Activated B cell treated with CpG ODN at 0.5 μM for 24 hours (primary cell): Measurements from ENCODE around the gene AKIP1. TPM values are rescaled to one million over a fixed set of nuclear protein-coding genes. Genes with fewer than 3 reads are reported as not detected.

Experiments used
- ATAC-seq: fragments of 200-7000 bp; cut with Tn5 transposase; one replicate; pipeline ENCODE4 v1.10.0; 2021; ENCODE audit warnings: low read depth, mild to moderate bottlenecking, moderate library complexity
- CTCF ChIA-PET: fragments of 350-600 bp; sonication (Branson Sonifier 250); formaldehyde crosslinking; loops from one replicate; lab custom pipeline; 2021; ENCODE audit warnings: antibody characterized with exemption; lab: Charles Lee
- POLR2A ChIA-PET: fragments of 350-600 bp; sonication (Branson Sonifier 250); formaldehyde crosslinking; loops from one replicate; lab custom pipeline; 2021; ENCODE audit warnings: antibody characterized with exemption; lab: Charles Lee
- DNase-seq: peaks from one replicate; pipeline ENCODE4 v3.0.0; 2022
- H3K27ac Mint-ChIP-seq: one replicate; pipeline ENCODE4 v1.8.0; 2020; ENCODE audit warnings: mixed read lengths
- H3K27me3 Mint-ChIP-seq: one replicate; pipeline ENCODE4 v1.8.0; 2021; ENCODE audit warnings: mixed read lengths
- H3K36me3 Mint-ChIP-seq: one replicate; pipeline ENCODE4 v1.8.0; 2021; ENCODE audit warnings: low read depth, mixed read lengths
- H3K4me1 Mint-ChIP-seq: one replicate; pipeline ENCODE4 v1.8.0; 2021; ENCODE audit warnings: mixed read lengths
- H3K4me3 Mint-ChIP-seq: one replicate; pipeline ENCODE4 v1.8.0; 2020; ENCODE audit warnings: mild to moderate bottlenecking, mixed read lengths
- H3K9me3 Mint-ChIP-seq: one replicate; pipeline ENCODE4 v1.8.0; 2020; ENCODE audit warnings: mixed read lengths
- CTCF ChIP-seq: fragments of 200-600 bp; IDR thresholded peaks from one replicate; pipeline ENCODE4 v1.8.0; 2022; ENCODE audit warnings: antibody characterized with exemption, mild to moderate bottlenecking
- intact Hi-C: fragments of 100-400 bp; cut with micrococcal nuclease; formaldehyde crosslinking; loops from one replicate; pipeline ENCODE4 v1.15.1; 2024
- total RNA-seq: library from RNA; stranded (reverse); gene quantifications from 2 replicates; pipeline ENCODE4 v1.2.3, GENCODE V29; 2022

Gene AKIP1
- total RNA-seq, 1 donor from 2014 or later = 7.1 TPM

- no peak for DNase-seq
- POLR2A ChIA-PET = no interaction called here
- CTCF ChIA-PET = no interaction called here
These were observed 42.9 kb upstream of the AKIP1 start for GRCh38 chr11:8867931-8868631.

GRCh38 chr11:8870411-8871170, 40.4 kb upstream of the AKIP1 start:
- ChIA-PET CTCF (no interaction called here), POLR2A (no interaction called here)
- no peak for TF ChIP-seq CTCF
- peaks cover 25% of the 10 kb centered on the region for H3K4me1 Mint-ChIP-seq
- H3K27me3 Mint-ChIP-seq = peaks cover 22% of the 10 kb centered on the region
- H3K36me3 Mint-ChIP-seq = no peaks in the 10 kb centered on the region
- H3K4me3 Mint-ChIP-seq = peak overlapping the region; percentile 79
- intact Hi-C loops = loop anchor here (5.0 kb wide), 1 partner anchor 38 kb away; no protein-coding TSS in a partner anchor
- H3K9me3 Mint-ChIP-seq = no peaks in the 10 kb centered on the region
- no peak overlapping the region for H3K27ac Mint-ChIP-seq
- peak; percentile 16 for DNase-seq
- ATAC-seq = peak; percentile 5

More at GRCh38 chr11:8867931-8868631, 42.9 kb upstream of the AKIP1 start:
- TF ChIP-seq CTCF = no peak
- Mint-ChIP-seq H3K4me1 (peaks cover 8% of the 10 kb centered on the region), H3K4me3 (no peak overlapping the region), H3K27ac (no peak overlapping the region), H3K27me3 (peaks cover 25% of the 10 kb centered on the region), H3K9me3 (no peaks in the 10 kb centered on the region), H3K36me3 (no peaks in the 10 kb centered on the region)
- no peak for ATAC-seq
- intact Hi-C loops = no loop called here

GRCh38 chr11:8871171-8871775, 39.7 kb upstream of the AKIP1 start:
- Mint-ChIP-seq H3K27ac (no peak overlapping the region), H3K4me1 (peaks cover 25% of the 10 kb centered on the region), H3K4me3 (peak overlapping the region; percentile 65), H3K27me3 (peaks cover 22% of the 10 kb centered on the region), H3K9me3 (no peaks in the 10 kb centered on the region), H3K36me3 (no peaks in the 10 kb centered on the region)
- CTCF ChIA-PET = no interaction called here
- DNase-seq (no peak), ATAC-seq (peak; percentile 18)
- TF ChIP-seq CTCF = no peak
- intact Hi-C loops = loop anchor here (5.0 kb wide), 1 partner anchor 39 kb away; no protein-coding TSS in a partner anchor
- POLR2A ChIA-PET = no interaction called here

- Mint-ChIP-seq H3K36me3 (no peaks in the 10 kb centered on the region), H3K9me3 (no peaks in the 10 kb centered on the region), H3K27me3 (peaks cover 22% of the 10 kb centered on the region), H3K27ac (no peak overlapping the region), H3K4me3 (peak overlapping the region; percentile 65), H3K4me1 (peaks cover 25% of the 10 kb centered on the region)
- no peak for TF ChIP-seq CTCF
- intact Hi-C loops = loop anchor here (5.0 kb wide), 1 partner anchor 40 kb away; no protein-coding TSS in a partner anchor
- no peak for ATAC-seq
- no peak for DNase-seq
- ChIA-PET POLR2A (no interaction called here), CTCF (no interaction called here)
These were observed 39.0 kb upstream of the AKIP1 start for GRCh38 chr11:8871962-8872361.
